SK-N-DZ (cell line): ENCODE data around the gene CDH15.
"Not testable (repeated sequence)": the region's sequence is repeated elsewhere in the genome, so short reads cannot be mapped to it uniquely, and the experiment has no call there.

ENCODE experiments used
- DNase-seq: peaks from one replicate; pipeline ENCODE4 v3.0.0-alpha.2; 2015; ENCODE audit warnings: low spot score

CDH15 gene

GRCh38 chr16:89230255-89230654 lies 58.7 kb downstream of the CDH15 start:
- DNase-seq: no peak

- DNase-seq: no peak
These were observed 60.6 kb downstream of the CDH15 start for GRCh38 chr16:89232107-89232506.

GRCh38 chr16:89233678-89234490 lies 62.3 kb downstream of the CDH15 start:
- DNase-seq: no peak

GRCh38 chr16:89237733-89238132 lies 66.2 kb downstream of the CDH15 start:
- DNase-seq: no peak

- peak; percentile 88 for DNase-seq
These were observed 69.8 kb downstream of the CDH15 start for GRCh38 chr16:89241187-89242007.

- no peak for DNase-seq
These were observed 71.2 kb downstream of the CDH15 start for GRCh38 chr16:89242795-89243200.

- DNase-seq: no peak
These were observed 72.1 kb downstream of the CDH15 start for GRCh38 chr16:89243664-89244063.

- not testable (repeated sequence) for DNase-seq
These were observed 72.7 kb downstream of the CDH15 start for GRCh38 chr16:89244264-89244663.

- no peak for DNase-seq
These were observed 73.2 kb downstream of the CDH15 start for GRCh38 chr16:89244754-89245153.
